HepG2 (cell line): ENCODE results near the gene ZNF697. TPM values are rescaled to one million over a fixed set of nuclear protein-coding genes. Genes with fewer than 3 reads are reported as not detected.

Source experiments
- ATAC-seq: fragments of 200-7000 bp; cut with Tn5 transposase; 3 replicates; pipeline ENCODE4 v1.9.1; 2020; ENCODE audit warnings: mild to moderate bottlenecking, moderate library complexity
- BruUV-seq: library from RNA; stranded (reverse); fragments of 400-500 nt; replicated peaks from 2 replicates; lab custom pipeline; 2021; lab: Mats Ljungman, UMichigan
- CTCF ChIA-PET: fragments of 300-600 bp; formaldehyde crosslinking; extraction: SDS; loops from one replicate; lab custom pipeline; 2021; ENCODE audit warnings: low total read pairs, inconsistent platforms, low intra/inter-chr PET ratio; lab: Yijun Ruan, JAX
- POLR2A ChIA-PET: fragments of 350-600 bp; sonication (Branson Sonifier 250); formaldehyde crosslinking; loops from one replicate; lab custom pipeline; 2020; ENCODE audit warnings: antibody characterized with exemption, inconsistent platforms; lab: Yijun Ruan, JAX
- DNase-seq: peaks from one replicate; pipeline ENCODE4 v3.0.0-alpha.2; 2015; ENCODE audit warnings: low spot score
- FAIRE-seq: peaks from 3 replicates; lab custom pipeline; 2011; peaks lifted over from hg19 to GRCh38; lab: Jason Lieb, UNC
- H2AFZ ChIP-seq: one replicate; pipeline ENCODE4 v1.6.1; 2011; ENCODE audit warnings: low read length, inconsistent platforms
- H3K27ac ChIP-seq: fragments of 300-600 bp; 3 replicates; pipeline ENCODE4 v1.8.0; 2011; ENCODE audit warnings: mixed run types, mild to moderate bottlenecking, mixed read lengths, low read length, inconsistent platforms; ENCODE audit not compliant: insufficient read depth; ENCODE audit errors: extremely low read length
- H3K27me3 ChIP-seq, 2 experiments: fragments of 200-600 bp in 1 of 2; 2 replicates in 1 of 2; 3 replicates in 1 of 2; pipeline versions ENCODE4 v1.6.0 to v1.8.0; 2011; ENCODE audit warnings: low read length in 2 of 2, mild to moderate bottlenecking in 2 of 2, moderate library complexity in 2 of 2, inconsistent platforms in 1 of 2; ENCODE audit not compliant: insufficient read depth in 2 of 2, control insufficient read depth in 1 of 2
- H3K36me3 ChIP-seq, 2 experiments: fragments of 200-600 bp in 1 of 2; replicated peaks in 1 of 2; 2 replicates in 1 of 2; 3 replicates in 1 of 2; pipeline versions ENCODE4 v1.5.1 to v1.8.0; 2011; ENCODE audit warnings: low read length in 2 of 2, inconsistent platforms in 1 of 2; ENCODE audit not compliant: insufficient read depth in 2 of 2, control insufficient read depth in 1 of 2
- H3K4me1 ChIP-seq: 2 replicates; pipeline ENCODE4 v1.5.1; 2012; ENCODE audit warnings: low read length, inconsistent platforms; ENCODE audit not compliant: insufficient read depth
- H3K4me2 ChIP-seq: 2 replicates; pipeline ENCODE4 v1.6.0; 2011; ENCODE audit warnings: low read depth, low read length, inconsistent platforms
- H3K4me3 ChIP-seq, 3 experiments: fragments of 200-600 bp in 1 of 3; sonication (generic), shearing (Covaris generic) in 1 of 3; replicated peaks in 1 of 3; 2 replicates each; pipeline ENCODE4 v1.5.1; 2011 to 2016; ENCODE audit warnings: low read length in 3 of 3, inconsistent platforms in 2 of 3, low read depth in 2 of 3, mild to moderate bottlenecking in 2 of 3, control low read depth in 1 of 3, mixed read lengths in 1 of 3; ENCODE audit not compliant: insufficient read depth in 1 of 3
- H3K79me2 ChIP-seq: one replicate; pipeline ENCODE4 v1.6.1; 2011; ENCODE audit warnings: low read length, inconsistent platforms; ENCODE audit not compliant: insufficient read depth
- H3K9ac ChIP-seq: 2 replicates; pipeline ENCODE4 v1.6.0; 2011; ENCODE audit warnings: mild to moderate bottlenecking, low read depth, low read length, inconsistent platforms; ENCODE audit not compliant: insufficient read depth
- H3K9me3 ChIP-seq: 2 replicates; pipeline ENCODE4 v1.5.1; 2012; ENCODE audit warnings: mild to moderate bottlenecking, low read length
- H4K20me1 ChIP-seq: 2 replicates; pipeline ENCODE4 v1.6.0; 2011; ENCODE audit warnings: inconsistent platforms, mild to moderate bottlenecking, low read length, moderate library complexity; ENCODE audit not compliant: insufficient read depth
- ATM ChIP-seq: fragments of 450-650 bp; IDR thresholded peaks from 2 replicates; pipeline ENCODE4 v1.7.1; 2017; ENCODE audit warnings: mild to moderate bottlenecking, borderline replicate concordance
- ATRX ChIP-seq: sonication (generic); formaldehyde crosslinking; IDR thresholded peaks from 2 replicates; pipeline ENCODE4 v1.4.0; 2020; ENCODE audit warnings: missing genetic modification reagents, borderline replicate concordance
- CENPX ChIP-seq: sonication (generic); formaldehyde crosslinking; IDR thresholded peaks from 2 replicates; pipeline ENCODE4 v1.9.0; 2021; ENCODE audit warnings: mild to moderate bottlenecking, missing genetic modification reagents, moderate library complexity
- IRF2 ChIP-seq: IDR thresholded peaks from 2 replicates; pipeline ENCODE4 v1.6.1; 2018; ENCODE audit warnings: missing genetic modification reagents, missing compliant biosample characterization
- PAX8 ChIP-seq: sonication (generic); formaldehyde crosslinking; IDR thresholded peaks from 2 replicates; pipeline ENCODE4 v1.8.0; 2022; ENCODE audit warnings: mild to moderate bottlenecking, missing genetic modification reagents, borderline replicate concordance
- RBM39 ChIP-seq: fragments of 200-400 bp; formaldehyde crosslinking; IDR thresholded peaks from one replicate; pipeline ENCODE4 v1.6.1; 2018; ENCODE audit warnings: antibody characterized with exemption, mild to moderate bottlenecking, low read depth, low read length; ENCODE audit not compliant: poor library complexity, severe bottlenecking
- SNAI1 ChIP-seq: sonication (generic); formaldehyde crosslinking; IDR thresholded peaks from 2 replicates; pipeline ENCODE4 v1.5.0; 2020; ENCODE audit warnings: mild to moderate bottlenecking, missing genetic modification reagents, borderline replicate concordance
- SNAPC5 ChIP-seq: sonication (generic); formaldehyde crosslinking; IDR thresholded peaks from 2 replicates; pipeline ENCODE4 v1.8.1; 2023; ENCODE audit warnings: mild to moderate bottlenecking, missing genetic modification reagents, borderline replicate concordance
- ZMAT5 ChIP-seq: sonication (generic); formaldehyde crosslinking; IDR thresholded peaks from 2 replicates; pipeline ENCODE4 v1.5.0; 2020; ENCODE audit warnings: mild to moderate bottlenecking, low read depth, missing genetic modification reagents, borderline replicate concordance
- ZNF264 ChIP-seq: sonication (generic); formaldehyde crosslinking; IDR thresholded peaks from 2 replicates; pipeline ENCODE4 v1.4.0; 2020; ENCODE audit warnings: missing genetic modification reagents
- ZNF274 ChIP-seq: sonication (generic); formaldehyde crosslinking; IDR thresholded peaks from 2 replicates; pipeline ENCODE4 v1.5.1; 2020; ENCODE audit warnings: mild to moderate bottlenecking, missing genetic modification reagents
- ZNF30 ChIP-seq: sonication (generic); formaldehyde crosslinking; IDR thresholded peaks from 2 replicates; pipeline ENCODE4 v1.5.0; 2020; ENCODE audit warnings: mild to moderate bottlenecking, missing genetic modification reagents
- ZNF572 ChIP-seq: sonication (generic); formaldehyde crosslinking; IDR thresholded peaks from 2 replicates; pipeline ENCODE4 v1.5.1; 2020; ENCODE audit warnings: mild to moderate bottlenecking, missing genetic modification reagents
- WGBS: methylation state at CpG from one replicate; pipeline ENCODE4 v1.1.6; 2017; ENCODE audit warnings: low lambda C conversion rate; 5-methylcytosine and 5-hydroxymethylcytosine counted together
- in situ Hi-C: cut with HindIII; loops from 2 replicates; pipeline ENCODE4 v1.10.0; 2017; ENCODE audit warnings: low pct_unique_long_range_greater_than_20kb; ENCODE audit not compliant: extremely low pct_ligation_motif_present
- intact Hi-C: fragments of 100-400 bp; cut with micrococcal nuclease; formaldehyde crosslinking; loops from one replicate; pipeline ENCODE4 v1.10.0; 2022; ENCODE audit not compliant: unreplicated experiment
- polyA plus RNA-seq, 8 experiments: library from polyadenylated mRNA; depleted of rRNA in 3 of 8; stranded (reverse) in 7 of 8; unstranded in 1 of 8; fragments of >200 nt; fragmentation: Illumina TruSeq in 4 of 8; extraction: Trizol in 4 of 8; gene quantifications; 2 replicates each; pipeline versions ENCODE4 v1.2.1 to v1.2.3, GENCODE V29; 2011 to 2016; ENCODE audit warnings: low read depth in 4 of 8, missing spikeins in 1 of 8, mixed read lengths in 1 of 8; ENCODE audit not compliant: insufficient read depth in 1 of 8
- total RNA-seq, 5 experiments: library from RNA; depleted of rRNA; stranded (reverse); fragments of >200 nt; fragmentation: Illumina TruSeq; extraction: Trizol; gene quantifications; 2 replicates each; pipeline ENCODE4 v1.2.3, GENCODE V29; 2016; ENCODE audit warnings: low read depth in 1 of 5

Gene ZNF697
- total and polyA plus RNA-seq, 2 of the 13 experiments (the other 11 are each of a cell fraction or from before 2014, with no cell fraction given), result 2.3 to 7.1 TPM

- Histone ChIP-seq H2AFZ (no peak overlapping the region), H3K4me2 (no peak overlapping the region), H3K27me3 (no peaks in the 10 kb centered on the region), H3K4me3 (no peak overlapping the region), H3K36me3 (no peaks in the 10 kb centered on the region), H3K9ac (no peak overlapping the region), H3K79me2 (no peaks in the 10 kb centered on the region), H3K9me3 (no peaks in the 10 kb centered on the region), H3K4me1 (no peaks in the 10 kb centered on the region), H4K20me1 (no peaks in the 10 kb centered on the region), H3K27ac (no peak overlapping the region)
- CTCF ChIA-PET, result no interaction called here
- in situ Hi-C loops (no loop called here), intact Hi-C loops (no loop called here)
- TF ChIP-seq PAX8 (CRISPR knock-in tag) (no peak), ZNF30 (CRISPR knock-in tag) (no peak), SNAI1 (CRISPR knock-in tag) (no peak), CENPX (CRISPR knock-in tag) (no peak), ZNF572 (CRISPR knock-in tag) (no peak), ATM (no peak), SNAPC5 (CRISPR knock-in tag) (no peak), ZNF264 (no peak), ZNF274 (no peak), ATRX (CRISPR knock-in tag) (no peak), IRF2 (CRISPR knock-in tag) (no peak), RBM39 (no peak), ZMAT5 (CRISPR knock-in tag) (no peak)
- no TSS peak for BruUV-seq
- DNase-seq (no peak), FAIRE-seq (no peak), ATAC-seq (no peak)
- 84% methylated on average over 1 of the region's 1 CpG for WGBS
- POLR2A ChIA-PET, result no interaction called here
These were observed 35.8 kb upstream of the ZNF697 start for GRCh38 chr1:119683893-119684292.
